ENCODE data around the gene MAML1.

The MAML1 gene

DNA sequence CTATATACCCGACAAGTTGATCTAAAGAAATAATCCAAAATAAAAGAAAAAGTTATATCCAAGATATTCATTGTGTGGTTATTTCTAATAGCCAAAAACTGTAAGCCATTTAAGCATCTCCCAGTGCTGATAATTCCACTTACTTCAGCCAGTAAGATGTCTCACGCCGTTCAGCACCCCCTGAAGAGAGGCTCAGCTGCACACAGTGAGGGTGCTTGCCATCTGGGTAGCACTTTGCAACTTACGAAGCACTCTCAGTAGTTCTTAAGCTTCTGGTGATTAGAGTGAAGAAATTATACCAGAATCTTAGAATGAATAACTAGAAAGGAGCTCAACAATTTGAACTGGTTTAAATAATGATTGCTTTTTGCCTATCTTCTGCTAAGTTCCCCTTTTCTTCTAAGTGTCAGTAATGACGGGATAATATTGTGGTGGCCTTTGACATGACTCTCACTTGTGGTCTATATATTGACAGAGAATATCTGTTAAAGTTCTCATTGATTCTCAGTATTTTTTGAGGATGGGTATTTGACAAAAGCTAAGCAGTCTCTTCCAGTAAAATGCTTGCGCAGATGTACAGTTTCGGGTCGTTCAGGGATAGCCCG is 35.0 kb downstream of the MAML1 start:
- no peak overlapping the region for H3K4me3 ChIP-seq (ENCODE audit: control insufficient read depth, low read depth, low read length)
- DNase-seq (ENCODE audit: low read depth) = no peak
- TF ChIP-seq, protein P1, sequence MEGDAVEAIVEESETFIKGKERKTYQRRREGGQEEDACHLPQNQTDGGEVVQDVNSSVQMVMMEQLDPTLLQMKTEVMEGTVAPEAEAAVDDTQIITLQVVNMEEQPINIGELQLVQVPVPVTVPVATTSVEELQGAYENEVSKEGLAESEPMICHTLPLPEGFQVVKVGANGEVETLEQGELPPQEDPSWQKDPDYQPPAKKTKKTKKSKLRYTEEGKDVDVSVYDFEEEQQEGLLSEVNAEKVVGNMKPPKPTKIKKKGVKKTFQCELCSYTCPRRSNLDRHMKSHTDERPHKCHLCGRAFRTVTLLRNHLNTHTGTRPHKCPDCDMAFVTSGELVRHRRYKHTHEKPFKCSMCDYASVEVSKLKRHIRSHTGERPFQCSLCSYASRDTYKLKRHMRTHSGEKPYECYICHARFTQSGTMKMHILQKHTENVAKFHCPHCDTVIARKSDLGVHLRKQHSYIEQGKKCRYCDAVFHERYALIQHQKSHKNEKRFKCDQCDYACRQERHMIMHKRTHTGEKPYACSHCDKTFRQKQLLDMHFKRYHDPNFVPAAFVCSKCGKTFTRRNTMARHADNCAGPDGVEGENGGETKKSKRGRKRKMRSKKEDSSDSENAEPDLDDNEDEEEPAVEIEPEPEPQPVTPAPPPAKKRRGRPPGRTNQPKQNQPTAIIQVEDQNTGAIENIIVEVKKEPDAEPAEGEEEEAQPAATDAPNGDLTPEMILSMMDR (conservative IDR thresholded peaks at IDR 0.05; ENCODE audit: control insufficient read depth, insufficient read depth, low read depth, low read length) = no peak

DNA sequence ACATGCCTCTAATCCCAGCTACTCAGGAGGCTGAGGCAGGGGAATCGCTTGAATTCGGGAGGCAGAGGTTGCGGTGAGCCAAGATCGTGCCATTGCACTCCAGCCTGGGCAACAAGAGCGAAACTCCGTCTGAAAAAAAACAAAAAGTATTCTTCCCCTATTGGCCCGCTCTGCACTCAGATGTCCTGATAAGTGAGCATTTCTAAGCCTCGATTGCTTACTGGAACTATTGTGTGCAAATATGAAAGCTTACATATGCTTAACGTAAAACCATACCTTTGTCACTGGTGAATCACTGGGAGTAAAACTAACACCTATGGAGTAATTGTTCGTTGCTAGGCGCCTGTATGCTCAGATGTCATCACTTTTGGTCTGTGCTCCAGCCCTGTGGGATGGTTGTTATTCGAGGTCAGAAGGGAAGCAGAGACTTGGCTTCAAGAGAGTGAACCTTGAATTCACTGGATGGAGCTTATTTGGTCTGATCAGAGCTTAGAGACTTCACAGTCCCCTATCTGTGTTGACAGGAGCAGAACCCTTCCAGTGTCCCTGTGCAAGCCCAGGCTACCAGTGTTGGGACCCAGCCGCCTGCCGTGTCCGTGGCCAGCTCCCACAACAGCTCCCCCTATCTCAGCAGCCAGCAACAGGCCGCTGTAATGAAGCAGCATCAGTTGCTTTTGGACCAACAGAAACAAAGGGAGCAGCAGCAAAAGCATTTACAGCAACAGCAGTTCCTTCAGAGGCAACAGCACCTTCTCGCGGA is 35.9 kb downstream of the MAML1 start:
- DNase-seq (ENCODE audit: low read depth) = no peak
- H3K4me3 ChIP-seq (ENCODE audit: control insufficient read depth, low read depth, low read length) = no peak overlapping the region
- TF ChIP-seq, protein P1 (conservative IDR thresholded peaks at IDR 0.05; ENCODE audit: control insufficient read depth, insufficient read depth, low read depth, low read length) = no peak

DNA sequence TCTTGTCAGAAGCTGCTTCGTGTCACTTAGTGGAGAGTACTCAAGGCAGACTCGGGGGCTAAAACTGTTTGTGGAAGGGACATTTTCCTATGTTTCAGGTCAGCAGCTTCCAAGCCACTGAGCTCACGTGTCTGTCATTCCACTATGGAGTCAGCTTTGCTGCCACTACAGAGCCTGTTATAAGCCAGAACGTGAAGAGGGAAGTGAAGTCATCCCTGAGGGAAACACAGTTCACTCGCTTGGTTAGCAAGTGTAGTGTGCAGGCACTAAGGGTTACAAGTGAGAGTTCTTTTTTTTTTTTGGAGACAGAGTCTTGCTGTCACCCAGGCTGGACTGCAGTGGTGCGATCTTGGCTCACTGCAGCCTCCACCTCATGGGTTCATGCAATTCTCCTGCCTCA is 36.6 kb downstream of the MAML1 start:
- no peak overlapping the region for H3K4me3 ChIP-seq (ENCODE audit: control insufficient read depth, low read depth, low read length)
- DNase-seq (ENCODE audit: low read depth) = no peak
- TF ChIP-seq, protein P1 (conservative IDR thresholded peaks at IDR 0.05; ENCODE audit: control insufficient read depth, insufficient read depth, low read depth, low read length) = no peak

DNA sequence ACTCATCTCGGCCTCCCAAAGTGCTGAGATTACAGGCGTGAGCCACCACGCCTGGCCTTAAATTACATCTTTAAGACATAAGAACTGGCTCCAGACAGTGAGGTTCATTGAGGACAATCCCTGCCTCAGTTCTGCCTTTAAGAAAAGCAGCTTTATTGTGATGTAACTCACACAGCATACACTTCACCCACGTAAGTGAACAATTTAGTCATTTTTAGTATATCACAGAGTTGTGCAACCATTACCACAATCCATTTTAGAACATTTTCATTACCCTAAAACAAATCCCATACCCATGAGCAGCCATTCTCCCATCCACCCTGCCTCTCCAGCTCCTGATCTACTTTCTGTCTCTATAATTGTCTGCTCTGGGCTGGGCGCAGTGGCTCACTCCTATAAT is 37.2 kb downstream of the MAML1 start:
- peak; percentile 56 for DNase-seq (ENCODE audit: low read depth)
- TF ChIP-seq, protein P1 (conservative IDR thresholded peaks at IDR 0.05; ENCODE audit: control insufficient read depth, insufficient read depth, low read depth, low read length) = no peak
- no peak overlapping the region for H3K4me3 ChIP-seq (ENCODE audit: control insufficient read depth, low read depth, low read length)

DNA sequence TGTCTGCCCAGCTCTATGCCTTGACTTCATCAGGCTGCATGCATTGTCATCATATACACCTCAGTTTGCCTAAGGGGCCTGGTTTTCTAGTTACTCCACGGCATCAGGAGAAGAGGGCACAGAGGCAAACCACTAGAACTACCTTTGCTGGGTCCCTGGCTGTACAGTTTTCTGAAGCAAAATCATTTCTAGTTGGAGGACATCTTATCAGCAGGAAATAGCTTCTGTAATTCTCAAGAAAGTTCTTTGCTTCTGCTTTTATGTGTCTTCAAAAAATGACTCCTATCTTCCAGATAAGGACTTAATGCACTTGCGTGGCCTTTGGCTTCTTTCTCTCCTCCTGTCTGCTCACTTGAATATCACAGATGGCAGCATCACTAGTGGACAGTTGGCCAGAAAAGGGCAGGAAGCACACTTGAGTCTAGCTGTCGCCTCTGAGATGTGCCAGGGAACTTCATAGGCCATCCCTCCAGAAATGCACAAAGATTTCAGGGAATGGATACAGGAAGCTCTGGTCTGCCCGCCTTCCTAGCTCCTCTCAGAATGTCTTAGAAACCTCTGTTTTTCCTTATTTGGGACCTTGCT is 38.8 kb downstream of the MAML1 start:
- TF ChIP-seq, protein P1 (conservative IDR thresholded peaks at IDR 0.05; ENCODE audit: control insufficient read depth, insufficient read depth, low read depth, low read length) = no peak
- H3K4me3 ChIP-seq (ENCODE audit: control insufficient read depth, low read depth, low read length) = no peak overlapping the region
- no peak for DNase-seq (ENCODE audit: low read depth)

DNA sequence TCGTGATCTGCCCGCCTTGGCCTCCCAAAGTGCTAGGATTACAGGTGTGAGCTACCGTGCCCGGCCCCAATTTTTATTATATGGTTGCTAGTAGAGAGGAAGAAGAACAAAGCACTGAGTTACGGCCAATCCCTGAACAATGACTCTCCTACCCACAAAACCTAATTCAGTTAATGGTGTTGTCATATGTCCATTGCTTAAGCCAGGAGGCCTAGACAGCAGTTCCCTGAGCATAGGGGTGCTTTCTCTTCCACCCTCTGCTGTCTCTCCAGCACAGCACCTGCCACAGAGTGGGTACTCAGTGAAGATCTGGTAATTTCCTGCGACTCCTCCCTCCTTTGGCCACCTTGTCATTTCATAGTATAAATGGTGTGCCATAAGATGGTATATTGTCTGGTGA is 39.7 kb downstream of the MAML1 start:
- TF ChIP-seq, protein P1 (conservative IDR thresholded peaks at IDR 0.05; ENCODE audit: control insufficient read depth, insufficient read depth, low read depth, low read length) = no peak
- H3K4me3 ChIP-seq (ENCODE audit: control insufficient read depth, low read depth, low read length) = no peak overlapping the region
- DNase-seq (ENCODE audit: low read depth) = no peak

All from fibroblast of mammary gland (primary cell).